KOPT-K1 (cell line): ENCODE data around the gene C20orf204.

Experiments used
- H3K27ac ChIP-seq: fragments of 200-600 bp; sonication (generic); 2 replicates; pipeline ENCODE4 v1.5.1; 2016; ENCODE audit warnings: antibody characterized with exemption, mild to moderate bottlenecking, low read depth, low read length; ENCODE audit not compliant: poor library complexity, severe bottlenecking
- H3K36me3 ChIP-seq: fragments of 200-600 bp; sonication (generic); 2 replicates; pipeline ENCODE4 v1.5.1; 2017; ENCODE audit warnings: antibody characterized with exemption, mild to moderate bottlenecking, low read length, moderate library complexity; ENCODE audit not compliant: insufficient read depth
- H3K9me3 ChIP-seq: fragments of 200-600 bp; sonication (generic); 2 replicates; pipeline ENCODE4 v1.5.1; 2017; ENCODE audit warnings: antibody characterized with exemption, low read length, mild to moderate bottlenecking; ENCODE audit not compliant: insufficient read depth, poor library complexity, severe bottlenecking

The C20orf204 gene

DNA sequence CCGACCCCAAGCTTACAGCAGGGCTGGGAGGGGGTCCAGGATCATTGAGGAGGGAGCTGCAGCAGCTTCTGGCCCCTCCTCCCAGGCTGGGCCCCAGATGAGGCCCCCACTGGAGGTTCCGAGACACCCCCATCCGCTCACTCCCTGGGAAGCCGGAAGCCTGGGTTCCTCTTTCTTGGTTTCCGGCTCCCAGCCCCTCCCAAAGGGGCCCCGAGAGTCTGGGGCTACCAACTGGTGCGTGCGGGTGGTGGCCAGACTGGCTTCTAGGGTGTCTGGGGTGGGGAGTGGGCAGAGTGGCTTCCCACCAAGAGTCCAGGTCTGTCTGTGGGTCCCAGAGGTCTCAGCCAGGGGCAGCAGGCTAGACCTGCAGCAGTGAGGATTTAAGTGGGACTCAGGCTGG is 41.1 kb downstream of the C20orf204 start:
- Histone ChIP-seq H3K9me3 (no peaks in the 10 kb centered on the region), H3K36me3 (peaks cover 36% of the 10 kb centered on the region), H3K27ac (peak overlapping the region; percentile 95)

DNA sequence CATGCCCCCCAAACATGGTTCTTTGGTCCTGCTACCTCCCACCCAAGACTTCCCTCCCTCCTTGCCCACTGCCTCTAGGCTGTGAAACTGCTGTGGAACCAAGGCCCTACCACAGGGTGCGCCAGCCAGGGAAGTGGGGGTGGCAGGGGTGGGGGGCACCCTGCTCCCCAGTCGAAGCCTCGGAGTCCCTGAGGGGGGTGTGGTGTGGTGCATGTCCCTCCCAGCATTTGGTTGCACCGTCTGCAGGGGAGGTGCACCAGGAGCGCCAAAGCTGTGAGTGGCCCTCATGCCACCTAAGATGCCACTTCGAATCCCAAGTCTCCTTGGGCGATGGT is 41.5 kb downstream of the C20orf204 start:
- H3K27ac ChIP-seq: peak overlapping the region; percentile 95

DNA sequence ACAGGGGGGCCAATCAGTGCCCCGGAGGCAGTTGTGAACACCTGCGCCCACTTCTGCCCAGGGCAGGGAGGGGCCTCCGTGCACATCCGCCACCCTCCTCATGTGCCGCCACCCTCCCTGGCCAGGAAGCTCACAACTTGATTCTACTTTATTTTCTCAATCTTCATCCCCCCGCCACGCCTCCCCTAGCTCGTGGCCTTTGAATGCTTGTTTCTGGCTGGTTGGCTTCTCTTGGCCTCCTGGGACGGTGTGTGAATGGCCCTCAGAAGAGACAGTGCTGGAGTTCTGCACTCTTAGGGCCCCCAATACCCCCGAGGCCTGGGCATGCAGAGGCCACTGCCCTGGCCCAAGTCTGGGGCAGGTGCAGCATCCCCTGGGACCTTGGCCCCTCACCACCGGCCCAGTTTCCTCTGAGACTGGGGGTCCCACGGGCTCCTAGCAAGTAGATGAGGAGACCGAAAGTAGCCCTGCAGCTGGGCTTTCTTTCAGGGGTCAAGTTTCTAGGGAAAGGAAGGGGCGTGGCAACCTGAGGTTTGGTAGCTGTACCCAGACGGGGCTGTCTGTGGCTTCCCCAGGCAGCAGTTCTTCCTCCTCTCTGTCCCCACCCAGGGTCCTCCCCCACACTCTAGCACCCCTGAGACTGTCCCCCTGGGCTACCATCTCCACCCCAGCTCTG is 42.0 kb downstream of the C20orf204 start:
- Histone ChIP-seq H3K27ac (peak overlapping the region; percentile 95), H3K36me3 (peaks cover 27% of the 10 kb centered on the region), H3K9me3 (no peaks in the 10 kb centered on the region)

More for the DNA sequence above, 41.5 kb downstream of the C20orf204 start:
- Histone ChIP-seq H3K36me3 (peaks cover 32% of the 10 kb centered on the region), H3K9me3 (no peaks in the 10 kb centered on the region)

DNA sequence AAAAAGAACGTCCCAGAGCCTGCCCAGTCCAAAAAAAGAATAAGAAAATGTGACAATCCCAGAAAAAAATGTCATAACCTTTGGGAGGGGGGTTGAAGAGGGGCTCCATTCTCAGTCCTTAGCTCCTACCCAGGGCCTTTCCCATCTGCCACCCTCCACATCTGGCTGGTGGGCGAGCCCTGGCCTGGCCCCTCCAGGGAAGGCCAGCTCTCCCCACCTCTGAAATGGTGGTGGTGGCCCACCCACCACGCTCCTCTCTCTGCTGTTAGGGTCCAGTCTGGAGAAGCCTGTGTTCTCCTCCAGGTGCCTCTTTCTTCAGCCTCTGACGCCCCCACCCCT is 42.9 kb downstream of the C20orf204 start:
- Histone ChIP-seq H3K9me3 (no peaks in the 10 kb centered on the region), H3K27ac (peak overlapping the region; percentile 95), H3K36me3 (peaks cover 18% of the 10 kb centered on the region)

DNA sequence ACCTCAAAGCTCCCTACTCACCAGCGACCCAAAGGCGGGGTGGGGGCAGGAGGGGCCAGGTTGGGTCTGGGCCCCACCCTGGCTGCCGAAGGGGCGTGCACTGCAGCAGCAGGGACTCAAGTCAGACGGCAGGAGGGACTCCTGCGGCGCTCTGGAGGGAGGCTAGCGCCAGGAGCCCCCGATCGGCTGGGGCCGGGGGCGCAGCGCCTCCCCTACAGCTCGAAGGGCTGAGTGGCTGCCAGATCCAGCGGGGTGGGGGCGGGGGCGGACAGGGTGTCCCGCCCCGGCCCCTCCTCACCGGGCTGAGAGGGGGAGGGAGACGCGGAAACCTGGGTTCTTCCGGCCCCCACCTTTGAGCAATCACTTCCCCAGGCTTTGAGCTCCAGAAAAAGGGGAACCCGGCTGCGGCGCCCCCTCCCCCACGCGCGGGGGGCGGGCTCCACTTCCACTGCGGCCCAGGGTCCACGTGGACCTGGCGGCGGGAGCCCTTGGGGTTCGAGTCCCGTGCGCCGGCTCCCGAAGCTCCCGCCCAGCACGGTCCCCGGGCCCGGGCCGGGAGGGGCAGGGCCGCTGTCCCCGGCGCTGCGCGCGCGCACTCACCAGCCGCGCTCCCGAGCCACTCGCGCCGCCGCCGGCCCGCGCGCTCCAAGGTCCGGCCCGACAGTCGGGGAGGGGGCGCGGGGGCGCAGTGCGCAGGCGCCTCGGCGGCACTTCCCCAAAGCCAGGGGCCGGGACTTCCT is 43.5 kb downstream of the C20orf204 start, which contains the start of gene RGS19:
Gene RGS19, minus strand, starts transcription at position 246 of the 740 bp plus-strand sequence. CDS start 2,632 bp downstream, outside the sequence.
- Histone ChIP-seq H3K9me3 (no peaks in the 10 kb centered on the region), H3K36me3 (peaks cover 13% of the 10 kb centered on the region; the same call in 1 of the 2 replicates), H3K27ac (peak within 1 kb of the TSS; percentile 95)

DNA sequence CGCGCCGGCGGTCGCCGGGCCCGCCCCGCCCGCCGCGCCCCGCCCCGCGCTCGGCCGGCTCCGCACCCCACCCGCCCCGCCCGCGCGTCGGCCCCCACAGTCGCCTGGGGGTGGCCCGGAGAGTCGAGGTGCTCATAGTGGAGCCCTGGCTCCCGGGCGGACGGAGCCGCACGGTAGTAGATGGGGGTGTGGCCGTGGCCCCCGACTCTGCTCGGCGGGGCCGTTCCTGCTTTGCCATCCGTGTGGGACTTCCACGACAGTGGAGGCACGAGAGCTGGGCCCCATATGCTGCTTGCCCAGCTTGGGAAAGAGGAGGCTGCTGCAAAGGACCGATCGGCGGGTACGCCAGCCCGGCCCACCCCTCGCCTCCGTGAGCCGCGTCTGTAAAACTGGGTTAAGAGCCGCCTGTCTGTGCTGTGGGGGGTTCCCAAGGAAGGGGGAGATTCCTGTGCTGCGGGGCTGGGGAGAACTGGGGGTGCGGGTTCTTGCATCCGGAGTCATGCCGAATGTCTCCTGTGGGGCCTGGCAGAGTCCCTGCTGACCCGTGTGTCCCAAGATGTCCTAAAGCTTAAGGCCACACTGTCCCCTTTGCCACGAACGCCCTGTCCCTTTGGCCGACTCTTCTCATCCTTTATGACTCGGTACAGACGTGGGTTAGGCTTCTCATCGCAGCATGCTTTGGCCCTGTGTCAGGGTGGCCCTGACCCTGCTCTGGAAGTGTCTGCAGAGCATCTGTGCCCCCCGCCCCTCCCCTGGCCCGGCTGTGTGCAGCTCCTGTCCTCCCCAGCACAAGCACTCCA is 44.2 kb downstream of the C20orf204 start, which contains the start of gene OPRL1:
Gene OPRL1, plus strand, starts transcription at position 70 of the 800 bp plus-strand sequence. CDS start 12,639 bp downstream, outside the sequence.
- Histone ChIP-seq H3K36me3 (peaks cover 5% of the 10 kb centered on the region; the same call in 1 of the 2 replicates), H3K27ac (peak within 1 kb of the TSS; percentile 95), H3K9me3 (no peaks in the 10 kb centered on the region)

DNA sequence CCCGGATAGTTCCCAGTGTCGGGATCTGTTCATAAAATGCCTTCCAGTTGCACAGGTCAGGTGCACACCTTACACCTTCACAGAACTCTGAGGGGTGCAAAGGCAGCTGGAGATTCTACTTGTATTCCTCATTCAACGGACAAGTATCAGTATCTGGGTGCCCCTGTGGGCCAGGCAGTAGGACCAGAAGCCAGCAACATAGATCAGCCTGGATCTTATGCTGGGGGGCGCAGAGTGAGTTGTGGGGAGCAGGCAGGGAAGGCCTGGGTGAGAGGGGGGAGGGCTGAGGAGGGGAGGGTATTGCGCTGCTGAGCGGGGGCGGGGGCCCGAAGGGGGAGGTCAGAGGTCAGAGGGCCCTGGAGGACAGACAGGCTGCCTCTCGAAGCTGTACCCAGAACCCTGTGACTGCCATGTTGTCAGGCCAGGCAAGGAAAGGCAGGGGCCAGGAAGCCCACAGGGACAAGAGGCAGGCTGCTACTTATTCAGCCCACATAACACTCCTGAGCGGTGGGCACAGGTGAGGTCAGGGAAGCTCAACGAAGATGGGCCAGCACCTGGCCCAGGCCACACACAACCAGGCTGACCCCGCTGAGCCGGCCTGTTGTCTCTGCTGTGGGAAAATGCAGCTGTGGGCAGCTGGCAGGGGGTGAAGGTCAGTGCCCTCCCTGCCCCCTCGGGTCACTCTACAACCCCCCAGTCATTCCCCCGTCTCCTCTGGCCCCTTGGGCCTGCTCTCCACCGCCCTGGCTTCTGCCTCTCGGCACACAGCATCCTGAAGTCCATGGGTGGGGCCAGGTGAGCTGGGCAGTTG is 45.0 kb downstream of the C20orf204 start:
- H3K27ac ChIP-seq: no peak overlapping the region
- no peaks in the 10 kb centered on the region for H3K9me3 ChIP-seq
- H3K36me3 ChIP-seq: no peaks in the 10 kb centered on the region; the same call in 1 of the 2 replicates

DNA sequence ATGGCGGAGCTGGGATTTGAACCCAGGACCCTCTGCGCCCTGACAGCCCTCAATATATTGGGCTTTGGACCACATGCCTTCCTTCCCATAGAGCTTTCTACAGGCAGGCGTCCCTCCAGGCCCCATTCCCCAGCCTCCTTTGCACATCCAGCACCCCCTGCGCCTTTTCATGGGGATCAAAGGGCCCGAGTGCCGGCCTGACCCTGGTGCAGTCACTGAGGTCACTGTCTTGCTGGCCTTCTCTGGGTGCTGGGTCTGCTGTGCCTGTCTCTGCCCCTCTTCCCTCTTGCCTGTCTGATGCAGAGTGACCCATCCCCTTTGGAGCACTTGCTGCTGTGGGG is 45.6 kb downstream of the C20orf204 start:
- Histone ChIP-seq H3K36me3 (no peaks in the 10 kb centered on the region), H3K27ac (no peak overlapping the region), H3K9me3 (peaks cover 2% of the 10 kb centered on the region)

DNA sequence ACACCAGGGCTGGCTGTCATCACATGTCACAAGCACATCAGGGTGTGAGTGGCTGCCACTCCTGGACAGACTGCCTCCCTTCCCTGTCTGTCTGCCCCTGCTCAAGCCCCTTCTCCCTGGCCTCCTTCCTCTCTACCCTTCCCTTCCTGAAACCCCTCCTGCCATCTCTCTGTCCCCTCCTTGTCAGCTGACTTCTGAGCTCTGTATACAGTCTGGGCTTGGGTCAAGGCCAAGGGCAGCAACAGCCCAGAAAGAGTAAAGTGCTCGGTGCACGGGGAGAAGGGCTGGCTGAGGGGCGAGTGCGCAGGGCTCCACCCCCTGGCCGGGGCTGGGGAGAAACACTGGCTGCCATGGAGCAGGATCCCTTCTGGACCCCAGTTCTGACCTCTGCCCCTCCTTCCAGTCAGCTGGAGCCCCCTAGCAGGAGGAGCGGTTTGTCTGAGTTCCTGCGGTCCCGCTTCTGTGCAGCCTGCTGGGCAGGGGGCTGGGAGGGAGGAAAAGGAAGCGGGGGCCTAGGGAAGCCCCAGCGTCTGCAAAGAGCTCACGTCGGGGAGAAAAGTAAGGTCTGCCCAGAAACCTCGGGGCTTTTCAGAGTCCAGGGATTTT is 46.2 kb downstream of the C20orf204 start:
- Histone ChIP-seq H3K27ac (no peak overlapping the region), H3K36me3 (no peaks in the 10 kb centered on the region), H3K9me3 (peaks cover 7% of the 10 kb centered on the region)

DNA sequence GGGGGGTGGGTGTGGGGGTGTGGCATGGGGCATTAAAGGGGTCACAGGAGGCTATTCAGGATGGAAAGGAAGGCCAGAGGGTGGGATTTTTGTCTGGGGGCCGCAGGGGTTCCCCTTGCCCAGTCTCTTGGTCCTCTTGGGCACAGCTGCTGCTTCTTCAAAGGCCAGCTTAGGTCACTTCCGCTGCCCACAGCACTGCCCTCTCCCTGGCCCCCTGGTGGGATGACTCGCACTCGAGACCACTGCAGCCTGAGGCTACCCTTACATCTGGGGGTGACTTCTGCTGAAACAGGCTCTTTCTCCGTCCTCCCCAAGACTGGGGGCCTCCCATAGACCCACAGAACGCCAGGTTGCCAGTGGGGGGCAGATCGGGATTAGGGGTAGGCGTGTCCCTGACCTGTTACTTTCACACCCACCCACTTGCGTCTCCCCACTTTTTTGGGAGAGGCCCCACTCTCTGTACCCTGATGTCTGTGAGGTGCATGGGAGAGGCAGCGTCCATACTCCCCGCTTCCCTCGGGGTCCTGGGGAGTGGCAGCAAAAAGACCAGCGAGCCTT is 46.9 kb downstream of the C20orf204 start:
- Histone ChIP-seq H3K27ac (no peak overlapping the region), H3K36me3 (no peaks in the 10 kb centered on the region), H3K9me3 (peaks cover 12% of the 10 kb centered on the region)

DNA sequence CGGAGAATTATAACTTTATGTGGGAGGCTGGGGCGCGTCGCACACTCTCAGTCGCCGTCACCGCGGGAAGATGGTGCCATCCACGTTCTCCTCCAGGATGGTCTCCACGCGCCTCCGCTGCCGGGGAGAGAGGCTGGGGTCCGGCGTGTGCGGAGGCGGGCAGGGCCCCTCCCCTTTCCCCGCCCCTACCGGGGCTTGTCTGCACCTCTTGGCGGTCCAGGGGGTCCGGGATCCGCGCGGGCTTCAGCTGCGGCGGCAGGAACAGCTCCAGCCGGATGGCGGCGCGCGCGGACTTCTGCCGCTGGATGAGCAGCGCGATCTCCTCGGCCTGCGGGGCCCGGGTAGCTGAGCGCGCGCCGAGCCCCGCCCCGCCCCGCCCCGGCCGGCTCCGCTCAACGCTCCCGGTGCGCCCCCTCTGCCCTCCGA is 47.4 kb downstream of the C20orf204 start:
- Histone ChIP-seq H3K27ac (no peak overlapping the region), H3K36me3 (no peaks in the 10 kb centered on the region), H3K9me3 (peaks cover 15% of the 10 kb centered on the region)

DNA sequence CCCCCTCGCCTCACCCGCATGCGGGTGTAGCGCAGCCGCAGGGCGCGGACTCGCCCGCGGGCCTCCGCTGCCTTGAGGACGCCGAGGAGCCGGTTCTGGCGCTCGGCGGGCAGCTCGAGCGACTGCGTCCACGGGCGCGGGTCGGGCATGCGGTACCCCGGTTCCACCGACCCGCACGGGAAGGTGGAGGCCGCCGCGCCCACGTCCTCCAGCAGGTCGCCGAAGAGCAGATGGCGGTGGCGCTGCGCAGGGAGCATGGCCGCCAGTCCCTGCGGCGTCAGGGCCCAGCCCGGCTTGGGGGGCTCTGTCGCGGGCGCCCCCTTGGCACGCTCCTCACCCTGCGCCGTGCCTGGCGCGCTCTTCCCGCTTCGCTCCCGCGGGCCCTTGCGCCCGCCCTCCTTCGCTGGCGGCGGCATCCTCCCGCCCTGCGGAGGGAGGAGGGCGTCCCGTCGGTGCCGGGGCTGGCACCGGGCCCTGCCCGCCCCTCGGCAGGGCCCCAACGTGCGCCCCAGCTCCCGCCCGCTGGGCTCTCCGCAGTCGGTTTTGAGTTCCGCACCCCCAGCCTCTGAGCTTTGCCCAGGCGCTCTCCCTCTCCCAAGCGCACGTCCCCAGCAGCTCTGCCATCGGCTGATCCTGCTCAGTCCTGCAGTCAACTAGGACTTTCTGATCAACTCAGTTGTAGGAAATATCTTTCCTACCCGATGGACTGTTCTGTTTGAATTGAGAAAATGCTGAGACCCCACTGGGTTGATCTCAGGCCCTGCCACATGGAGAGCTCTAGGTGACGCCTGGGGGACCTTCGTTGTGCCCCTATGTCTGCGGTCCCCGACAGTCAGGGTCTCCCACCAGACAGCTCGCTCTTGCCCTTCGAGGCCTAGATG is 48.1 kb downstream of the C20orf204 start, which contains the start of gene LKAAEAR1:
Gene LKAAEAR1, minus strand, starts transcription at position 595 of the 881 bp plus-strand sequence. Its CDS starts 179 bp downstream, at position 416.
- Histone ChIP-seq H3K9me3 (peaks cover 15% of the 10 kb centered on the region), H3K27ac (no peak within 1 kb of the TSS), H3K36me3 (no peaks in the 10 kb centered on the region)

DNA sequence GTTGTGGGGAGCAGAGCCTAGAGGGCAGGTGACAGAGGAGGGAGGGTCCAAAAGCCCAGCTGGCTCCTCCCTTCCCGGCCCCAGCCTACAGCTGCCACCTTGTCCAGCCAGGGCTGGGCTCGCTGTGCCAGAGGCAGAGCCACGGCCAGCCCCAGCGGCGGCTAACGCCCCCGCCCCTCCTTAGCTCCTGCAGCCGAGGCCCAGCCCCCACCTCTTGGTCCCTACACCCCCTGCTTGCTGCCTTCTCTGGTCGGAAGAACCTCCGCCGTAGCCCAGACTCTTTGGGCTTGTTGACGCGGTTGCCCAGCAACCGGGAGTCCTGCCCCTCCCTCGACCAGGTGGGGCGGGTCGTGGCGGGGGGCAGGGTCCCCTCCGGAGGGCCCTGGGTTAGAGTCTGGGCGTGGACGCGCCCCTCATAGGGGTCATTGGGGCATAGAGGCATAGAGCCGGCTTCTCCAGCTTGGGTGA is 48.7 kb downstream of the C20orf204 start:
- no peak overlapping the region for H3K27ac ChIP-seq
- peaks cover 15% of the 10 kb centered on the region for H3K9me3 ChIP-seq
- no peaks in the 10 kb centered on the region for H3K36me3 ChIP-seq
